PFSK-1 (cell line): ENCODE data around the gene PCNT.

Source experiments
- FOXP2 ChIP-seq: optimal IDR thresholded peaks from 2 replicates; pipeline ENCODE3; 2011; ENCODE audit warnings: borderline replicate concordance, control low read depth, inconsistent platforms; ENCODE audit not compliant: insufficient read depth; ENCODE audit errors: extremely low read length, extremely low read depth
- POLR2AphosphoS5 ChIP-seq: IDR thresholded peaks from 2 replicates; pipeline ENCODE4 v1.6.1; 2012; ENCODE audit warnings: low read depth, mild to moderate bottlenecking, control low read depth, low read length, moderate library complexity
- REST ChIP-seq, 2 experiments: IDR thresholded peaks; 2 replicates each; pipeline versions ENCODE4 v1.6.1 to v1.8.0; 2011 to 2012; ENCODE audit warnings: low read depth in 2 of 2, low read length in 2 of 2, control low read depth in 1 of 2, inconsistent platforms in 1 of 2, mild to moderate bottlenecking in 1 of 2, moderate library complexity in 1 of 2; ENCODE audit not compliant: insufficient read depth in 1 of 2
- SIN3A ChIP-seq: IDR thresholded peaks from 2 replicates; pipeline ENCODE4 v1.6.1; 2012; ENCODE audit warnings: mild to moderate bottlenecking, low read length, moderate library complexity, borderline replicate concordance; ENCODE audit not compliant: insufficient read depth
- TAF1 ChIP-seq: IDR thresholded peaks from 2 replicates; pipeline ENCODE4 v1.6.1; 2012; ENCODE audit warnings: low read length, control low read depth, borderline replicate concordance; ENCODE audit not compliant: insufficient read depth

The PCNT gene

DNA sequence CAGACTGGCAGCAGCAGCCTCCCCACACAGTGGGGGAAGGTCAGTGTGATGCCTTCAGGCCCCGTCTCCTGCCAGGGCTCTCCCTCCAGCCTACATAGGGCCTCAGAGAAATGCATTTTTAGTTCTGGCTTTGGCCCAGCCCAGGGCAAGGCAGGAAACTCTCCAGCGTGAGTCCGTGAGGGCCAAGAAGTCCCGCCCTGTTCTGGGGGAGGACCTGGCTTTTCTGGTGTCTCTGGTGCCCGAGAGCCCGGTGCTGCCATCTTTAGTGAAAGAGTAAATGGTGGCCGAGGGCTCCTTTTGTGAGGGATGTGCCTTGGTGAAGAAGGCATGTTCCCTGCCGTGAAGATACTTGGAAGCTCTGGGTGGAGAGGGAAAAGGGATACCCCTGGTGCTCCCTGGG, 120.0 kb downstream of the PCNT start:
- TF ChIP-seq FOXP2 (no peak), TAF1 (no peak), REST (IDR thresholded peaks at IDR 0.05; ENCODE audit: insufficient read depth in 1 of 2, low read depth in 2 of 2, low read length in 2 of 2) (no peak), SIN3A (no peak), POLR2AphosphoS5 (no peak)

DNA sequence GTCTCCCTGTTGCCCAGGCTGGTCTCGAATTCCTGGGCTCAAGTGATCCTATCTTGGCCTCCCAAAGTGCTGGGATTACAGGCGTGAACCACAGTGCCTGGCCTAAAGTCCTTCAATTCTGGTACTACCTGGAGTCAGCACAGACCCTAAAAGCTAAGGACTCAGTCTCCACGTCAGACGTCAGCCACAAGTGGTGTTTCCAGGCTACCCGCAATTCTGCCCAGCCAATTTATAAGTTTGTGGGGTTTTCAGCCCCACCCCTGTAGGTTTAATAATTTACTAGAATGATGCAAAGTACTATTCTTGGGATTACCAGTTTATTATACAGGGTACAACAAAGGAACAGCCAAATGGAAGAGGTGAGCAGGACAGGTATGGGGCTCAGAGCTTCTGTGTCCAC, 124.2 kb downstream of the PCNT start:
- no peak for TF ChIP-seq REST (IDR thresholded peaks at IDR 0.05; ENCODE audit: insufficient read depth in 1 of 2, low read depth in 2 of 2, low read length in 2 of 2)
- TF ChIP-seq TAF1, result no peak
- TF ChIP-seq POLR2AphosphoS5, result no peak
- no peak for TF ChIP-seq FOXP2
- no peak for TF ChIP-seq SIN3A

- no peak for TF ChIP-seq TAF1
- TF ChIP-seq REST (IDR thresholded peaks at IDR 0.05; ENCODE audit: insufficient read depth in 1 of 2, low read depth in 2 of 2, low read length in 2 of 2), result no peak
- TF ChIP-seq SIN3A, result no peak
- no peak for TF ChIP-seq FOXP2
- TF ChIP-seq POLR2AphosphoS5, result no peak
These were observed 128.8 kb downstream of the PCNT start for GRCh38 chr21:46452710-46453109.

GRCh38 chr21:46454142-46454541, 130.2 kb downstream of the PCNT start:
- TF ChIP-seq TAF1 (no peak), REST (IDR thresholded peaks at IDR 0.05; ENCODE audit: insufficient read depth in 1 of 2, low read depth in 2 of 2, low read length in 2 of 2) (no peak), POLR2AphosphoS5 (no peak), FOXP2 (no peak), SIN3A (no peak)
